HepG2 (cell line): ENCODE results near the gene NUDCD2. TPM values are rescaled to one million over a fixed set of nuclear protein-coding genes. Genes with fewer than 3 reads are reported as not detected.

Source experiments
- HOMEZ ChIP-seq: IDR thresholded peaks from 2 replicates; pipeline ENCODE4 v1.6.1; 2016; ENCODE audit warnings: low read depth
- NFYC ChIP-seq: IDR thresholded peaks from 2 replicates; pipeline ENCODE4 v1.6.1; 2016; ENCODE audit warnings: missing genetic modification reagents, missing compliant biosample characterization
- SNRNP70 ChIP-seq: fragments of 200-400 bp; formaldehyde crosslinking; IDR thresholded peaks from 2 replicates; pipeline ENCODE4 v1.6.1; 2017; ENCODE audit warnings: mild to moderate bottlenecking, low read depth, low read length, moderate library complexity
- SOX6 ChIP-seq, 2 experiments: fragments of 450-650 bp in 1 of 2; sonication (generic) in 1 of 2; formaldehyde crosslinking in 1 of 2; IDR thresholded peaks; 2 replicates each; pipeline versions ENCODE4 v1.4.0 to v1.6.1; 2017 to 2020; ENCODE audit warnings: antibody characterized with exemption in 1 of 2, mild to moderate bottlenecking in 1 of 2, missing genetic modification reagents in 1 of 2
- SRSF1 ChIP-seq: fragments of 200-400 bp; formaldehyde crosslinking; optimal IDR thresholded peaks from 2 replicates; pipeline ENCODE3; 2017; ENCODE audit warnings: mild to moderate bottlenecking, low read depth, low read length, moderate library complexity
- TEAD3 ChIP-seq: optimal IDR thresholded peaks from 2 replicates; pipeline ENCODE3; 2016; ENCODE audit warnings: borderline replicate concordance
- ZBTB25 ChIP-seq: IDR thresholded peaks from 2 replicates; pipeline ENCODE4 v1.6.1; 2018; ENCODE audit warnings: missing genetic modification reagents
- ZNF281 ChIP-seq: sonication (generic); formaldehyde crosslinking; IDR thresholded peaks from 2 replicates; pipeline ENCODE4 v1.4.0; 2020; ENCODE audit warnings: missing genetic modification reagents, borderline replicate concordance
- ZNF292 ChIP-seq: sonication (generic); formaldehyde crosslinking; IDR thresholded peaks from 2 replicates; pipeline ENCODE4 v1.8.1; 2022; ENCODE audit warnings: mild to moderate bottlenecking, low read depth, missing genetic modification reagents, borderline replicate concordance
- ZNF646 ChIP-seq: sonication (generic); formaldehyde crosslinking; IDR thresholded peaks from 2 replicates; pipeline ENCODE4 v1.9.0; 2021; ENCODE audit warnings: mild to moderate bottlenecking, missing genetic modification reagents
- ZSCAN22 ChIP-seq: sonication (generic); formaldehyde crosslinking; IDR thresholded peaks from 2 replicates; pipeline ENCODE4 v1.4.0; 2020; ENCODE audit warnings: mild to moderate bottlenecking, missing genetic modification reagents
- ZSCAN9 ChIP-seq: IDR thresholded peaks from 2 replicates; pipeline ENCODE4 v1.6.1; 2016; ENCODE audit warnings: borderline replicate concordance
- ZZZ3 ChIP-seq: sonication (generic); formaldehyde crosslinking; IDR thresholded peaks from 2 replicates; pipeline ENCODE4 v1.4.0; 2020; ENCODE audit warnings: missing genetic modification reagents, mild to moderate bottlenecking, borderline replicate concordance
- polyA plus RNA-seq, 8 experiments: library from polyadenylated mRNA; depleted of rRNA in 3 of 8; stranded (reverse) in 7 of 8; unstranded in 1 of 8; fragments of >200 nt; fragmentation: Illumina TruSeq in 4 of 8; extraction: Trizol in 4 of 8; gene quantifications; 2 replicates each; pipeline versions ENCODE4 v1.2.1 to v1.2.3, GENCODE V29; 2011 to 2016; ENCODE audit warnings: low read depth in 4 of 8, missing spikeins in 1 of 8, mixed read lengths in 1 of 8; ENCODE audit not compliant: insufficient read depth in 1 of 8
- total RNA-seq, 5 experiments: library from RNA; depleted of rRNA; stranded (reverse); fragments of >200 nt; fragmentation: Illumina TruSeq; extraction: Trizol; gene quantifications; 2 replicates each; pipeline ENCODE4 v1.2.3, GENCODE V29; 2016; ENCODE audit warnings: low read depth in 1 of 5

Gene NUDCD2
- total and polyA plus RNA-seq, 2 of the 13 experiments (the other 11 are each of a cell fraction or from before 2014, with no cell fraction given): 14.8 to 39.2 TPM

GRCh38 chr5:163503106-163504078 lies 43.5 kb upstream of the NUDCD2 start (continued):
- TF ChIP-seq HOMEZ (CRISPR knock-in tag) (no peak), ZNF292 (no peak), ZNF281 (CRISPR knock-in tag) (no peak), ZSCAN22 (CRISPR knock-in tag) (no peak), SOX6 (IDR thresholded peaks at IDR 0.05) (no peak), SOX6 (CRISPR knock-in tag; IDR thresholded peaks at IDR 0.05) (peak; percentile 2; the same call in 1 of the 2 replicates), ZNF646 (CRISPR knock-in tag) (no peak), TEAD3 (peak; percentile 78), ZZZ3 (no peak), SRSF1 (no peak), ZBTB25 (CRISPR knock-in tag) (peak; percentile 30; the same call in 1 of the 2 replicates), ZSCAN9 (CRISPR knock-in tag) (no peak), NFYC (peak; percentile 48; the same call in 1 of the 2 replicates), SNRNP70 (no peak)
